ENCODE results near the gene APBB3. TPM values are rescaled to one million over a fixed set of nuclear protein-coding genes. Genes with fewer than 3 reads are reported as not detected.

Gene APBB3
- total RNA-seq, 1 donor = 16.1 TPM

DNA sequence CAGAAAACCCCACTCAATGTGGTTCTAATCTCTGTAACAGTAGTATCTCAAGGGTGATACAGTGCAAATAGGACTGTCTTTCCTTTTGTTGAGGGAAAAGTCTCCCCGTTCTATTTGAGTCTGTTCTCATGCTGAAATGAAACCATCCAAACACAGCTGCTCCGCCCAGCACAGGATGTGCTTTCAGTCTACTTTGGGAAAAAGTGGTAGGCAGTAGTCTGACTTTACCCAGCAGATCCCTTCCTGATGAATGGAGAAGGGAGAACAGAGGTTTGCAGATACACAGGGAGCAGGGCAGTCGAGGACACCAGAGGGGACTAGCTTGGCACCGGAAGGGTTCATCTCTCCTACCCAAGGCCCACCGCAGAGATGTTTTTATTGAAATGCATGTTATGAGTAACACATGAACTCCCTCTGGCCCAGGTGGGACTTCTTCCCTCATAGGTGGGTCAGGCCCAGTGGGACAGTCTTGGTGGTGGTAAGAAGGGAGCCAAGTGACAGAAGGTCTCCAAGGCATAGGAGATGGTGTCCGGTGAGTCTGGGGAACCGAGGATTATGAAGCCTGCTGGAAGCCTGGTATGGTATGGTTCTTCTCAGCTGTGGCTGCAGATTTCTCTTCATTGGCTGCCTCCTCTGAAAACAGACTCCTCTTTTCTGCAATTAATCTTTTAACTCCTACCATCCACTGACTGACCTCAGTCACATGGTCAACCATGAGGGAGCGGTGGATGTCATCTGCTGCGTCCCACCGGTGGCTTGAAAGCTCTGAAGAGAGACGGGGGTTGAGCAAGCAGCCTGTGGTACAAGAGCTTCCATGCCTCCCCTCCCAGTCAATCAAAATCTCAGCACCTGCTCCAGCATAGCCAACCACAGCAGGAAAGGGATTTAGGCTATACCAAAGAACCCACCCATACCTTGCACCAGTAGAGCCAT, 14.0 kb downstream of the APBB3 start:
- TF ChIP-seq CTCF (IDR thresholded peaks at IDR 0.05; ENCODE audit: insufficient read depth, low read length) = no peak
- DNase-seq (ENCODE audit: low read depth) = no peak
- H3K4me3 ChIP-seq (ENCODE audit: low read depth, low read length) = no peak overlapping the region

- no peak overlapping the region for H3K4me3 ChIP-seq (ENCODE audit: low read depth, low read length)
- DNase-seq (ENCODE audit: low read depth) = peak; percentile 73
- no peak for TF ChIP-seq CTCF (IDR thresholded peaks at IDR 0.05; ENCODE audit: insufficient read depth, low read length)
Measured at GRCh38 chr5:140549237-140550144, 14.9 kb downstream of the APBB3 start.

GRCh38 chr5:140548791-140549190, 15.6 kb downstream of the APBB3 start:
- no peak for TF ChIP-seq CTCF (IDR thresholded peaks at IDR 0.05; ENCODE audit: insufficient read depth, low read length)
- peak overlapping the region; percentile 65 for H3K4me3 ChIP-seq (ENCODE audit: low read depth, low read length)
- no peak for DNase-seq (ENCODE audit: low read depth)

GRCh38 chr5:140548300-140548688, 16.1 kb downstream of the APBB3 start:
- DNase-seq (ENCODE audit: low read depth) = no peak
- H3K4me3 ChIP-seq (ENCODE audit: low read depth, low read length) = peak overlapping the region; percentile 65
- no peak for TF ChIP-seq CTCF (IDR thresholded peaks at IDR 0.05; ENCODE audit: insufficient read depth, low read length)

GRCh38 chr5:140547508-140548299, 16.7 kb downstream of the APBB3 start, which contains the start of gene EIF4EBP3:
Gene EIF4EBP3, plus strand, starts transcription at chr5:140547662. Its CDS starts 76 bp downstream, at chr5:140547738.
- H3K4me3 ChIP-seq (ENCODE audit: low read depth, low read length) = peak within 1 kb of the TSS; percentile 65
- peak; percentile 98 for DNase-seq (ENCODE audit: low read depth)
- peak; percentile 78 for TF ChIP-seq CTCF (IDR thresholded peaks at IDR 0.05; ENCODE audit: insufficient read depth, low read length)
